SK-N-SH treated with all-trans-retinoic acid at 6 μM for 48 hours (cell line): ENCODE results near the gene SLC22A1.

Experiments used
- ARNTL ChIP-seq: fragments of 450-650 bp; formaldehyde crosslinking; IDR thresholded peaks from 2 replicates; pipeline ENCODE4 v1.5.0; 2020; ENCODE audit warnings: low read depth, mild to moderate bottlenecking, moderate library complexity, borderline replicate concordance
- BACH2 ChIP-seq: fragments of 250-450 bp; sonication (Bioruptor Pico); IDR thresholded peaks from 2 replicates; pipeline ENCODE4 v1.9.0; 2021; ENCODE audit warnings: mild to moderate bottlenecking, borderline replicate concordance
- CREB5 ChIP-seq: fragments of 250-450 bp; sonication (Bioruptor Pico); IDR thresholded peaks from 2 replicates; pipeline ENCODE4 v1.5.1; 2020; ENCODE audit warnings: low read depth, mild to moderate bottlenecking, moderate library complexity
- CSDC2 ChIP-seq: fragments of 250-450 bp; sonication (Bioruptor Pico); IDR thresholded peaks from 2 replicates; pipeline ENCODE4 v1.5.0; 2020; ENCODE audit warnings: mild to moderate bottlenecking, moderate library complexity
- POU6F1 ChIP-seq: fragments of 250-450 bp; sonication (Bioruptor Pico); IDR thresholded peaks from 2 replicates; pipeline ENCODE4 v1.8.0; 2021; ENCODE audit warnings: low read depth, mild to moderate bottlenecking, moderate library complexity, borderline replicate concordance
- SNAI2 ChIP-seq: fragments of 250-450 bp; sonication (Bioruptor Pico); IDR thresholded peaks from 2 replicates; pipeline ENCODE4 v1.5.0; 2020; ENCODE audit warnings: mild to moderate bottlenecking, moderate library complexity
- TCF4 ChIP-seq: fragments of 250-450 bp; sonication (Bioruptor Pico); IDR thresholded peaks from 2 replicates; pipeline ENCODE4 v1.8.0; 2021; ENCODE audit warnings: mild to moderate bottlenecking, moderate library complexity, borderline replicate concordance
- TOX ChIP-seq: fragments of 250-450 bp; sonication (Bioruptor Pico); IDR thresholded peaks from 2 replicates; pipeline ENCODE4 v1.8.0; 2021; ENCODE audit warnings: mild to moderate bottlenecking, moderate library complexity, borderline replicate concordance
- ZFP3 ChIP-seq: fragments of 250-450 bp; sonication (Bioruptor Pico); IDR thresholded peaks from 2 replicates; pipeline ENCODE4 v1.5.0; 2020; ENCODE audit warnings: mild to moderate bottlenecking, moderate library complexity
- ZNF70 ChIP-seq: fragments of 450-650 bp; formaldehyde crosslinking; IDR thresholded peaks from 2 replicates; pipeline ENCODE4 v1.5.0; 2020; ENCODE audit warnings: mild to moderate bottlenecking, moderate library complexity

- no peak for TF ChIP-seq BACH2 (CRISPR knock-in tag)
- TF ChIP-seq TCF4 (CRISPR knock-in tag) = no peak
- TF ChIP-seq TOX (CRISPR knock-in tag) = no peak
- no peak for TF ChIP-seq CSDC2 (CRISPR knock-in tag)
- TF ChIP-seq ARNTL = no peak
- TF ChIP-seq ZFP3 (CRISPR knock-in tag) = no peak
- no peak for TF ChIP-seq ZNF70 (CRISPR knock-in tag)
- TF ChIP-seq SNAI2 = no peak
- no peak for TF ChIP-seq POU6F1
- no peak for TF ChIP-seq CREB5 (CRISPR knock-in tag)
Measured at GRCh38 chr6:160134779-160135547, 13.3 kb downstream of the SLC22A1 start.
